GM21825 (cell line): Measurements from ENCODE around the gene ADAMTS4.
A peak's percentile ranks its signal among the peaks of the same experiment; 100 is the strongest.

Experiments used
- ATAC-seq: cut with Tn5 transposase; IDR thresholded peaks from one replicate; pipeline ENCODE4 v1.9.1; 2021; ENCODE audit warnings: mild to moderate bottlenecking, moderate library complexity; ENCODE audit not compliant: unreplicated experiment

ADAMTS4 gene

DNA sequence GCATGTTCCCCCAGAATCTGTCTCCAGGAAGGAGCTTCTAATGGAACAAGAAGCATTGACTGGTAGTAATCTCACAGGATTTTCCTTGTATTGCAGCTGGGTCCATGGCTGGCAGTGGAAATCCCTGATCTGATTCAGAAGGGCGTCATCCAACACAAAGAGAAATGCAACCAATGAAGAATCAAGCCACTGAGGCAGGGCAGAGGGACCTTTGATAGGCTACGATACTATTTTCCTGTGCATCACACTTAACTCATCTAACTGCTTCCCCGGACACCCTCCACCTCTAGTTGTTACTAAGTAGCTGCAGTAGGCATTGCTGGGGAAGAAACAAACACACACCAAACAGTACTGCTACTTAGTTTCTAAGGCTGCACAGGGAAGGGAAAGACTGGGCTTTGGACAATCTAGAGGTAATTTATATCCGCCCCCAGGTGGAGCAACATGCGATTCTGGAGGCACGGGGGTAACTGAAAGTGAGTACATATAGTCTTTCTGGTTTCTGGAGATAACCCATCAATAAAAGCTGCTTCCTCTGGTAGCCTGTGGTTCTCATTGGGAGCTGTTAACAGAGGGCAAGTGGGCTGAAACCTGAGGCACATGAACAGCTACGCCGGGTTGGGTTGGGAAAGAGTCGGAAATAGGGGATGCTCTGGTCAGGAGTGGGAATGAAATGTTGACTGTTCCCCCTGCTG lies 40.4 kb downstream of the ADAMTS4 start:
- ATAC-seq: peak; percentile 7

DNA sequence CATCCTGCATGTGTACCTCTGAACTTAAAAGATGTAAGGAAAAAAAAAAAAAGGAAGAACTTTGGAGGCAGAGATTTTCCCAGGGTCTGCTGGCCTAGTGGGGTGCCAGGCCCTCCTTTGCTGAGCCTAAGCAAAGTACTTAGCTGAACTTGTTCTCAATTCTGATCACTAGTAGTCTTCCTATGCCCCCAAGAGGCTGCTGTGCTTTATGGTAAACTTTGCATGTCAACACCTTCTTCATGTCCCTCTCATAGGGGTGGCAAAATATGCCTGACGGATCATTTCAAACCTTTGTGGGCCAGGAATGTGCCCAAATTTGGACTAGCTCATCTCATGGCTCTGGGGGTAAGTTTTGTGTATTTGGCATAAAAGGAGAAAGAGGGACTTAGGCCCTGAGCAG lies 41.0 kb downstream of the ADAMTS4 start:
- ATAC-seq: no peak

DNA sequence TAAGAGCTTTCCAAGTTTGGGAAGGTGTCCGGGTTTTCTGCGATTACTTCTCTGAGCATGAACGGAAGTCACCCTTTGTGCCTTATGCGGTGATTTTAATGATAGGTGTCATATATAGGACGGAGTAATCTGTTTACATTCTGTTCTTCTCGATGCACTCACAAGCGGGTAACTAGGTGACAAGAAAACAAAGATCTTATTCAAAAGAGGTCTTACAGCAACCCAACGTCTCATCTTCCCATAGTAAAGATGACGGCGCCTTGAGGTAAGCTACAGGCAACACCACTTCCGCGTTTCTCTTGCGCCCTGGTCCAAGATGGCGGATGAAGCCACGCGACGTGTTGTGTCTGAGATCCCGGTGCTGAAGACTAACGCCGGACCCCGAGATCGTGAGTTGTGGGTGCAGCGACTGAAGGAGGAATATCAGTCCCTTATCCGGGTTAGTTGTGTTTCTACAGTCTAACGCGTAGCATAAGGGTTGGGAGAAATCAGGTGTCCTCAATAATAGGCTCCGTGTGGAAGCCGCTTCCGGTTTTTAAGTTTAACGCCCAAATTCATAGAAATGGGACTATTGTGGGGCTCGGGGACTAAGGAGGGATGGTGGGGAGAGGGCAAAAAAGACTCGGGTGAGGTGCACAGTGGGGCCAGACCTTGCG lies 45.0 kb downstream of the ADAMTS4 start, which contains the start of gene UFC1:
UFC1 (plus strand) TSS at position 297 of the 656 bp plus-strand sequence; CDS start at position 317, 20 bp downstream.
- ATAC-seq: peak; percentile 90

DNA sequence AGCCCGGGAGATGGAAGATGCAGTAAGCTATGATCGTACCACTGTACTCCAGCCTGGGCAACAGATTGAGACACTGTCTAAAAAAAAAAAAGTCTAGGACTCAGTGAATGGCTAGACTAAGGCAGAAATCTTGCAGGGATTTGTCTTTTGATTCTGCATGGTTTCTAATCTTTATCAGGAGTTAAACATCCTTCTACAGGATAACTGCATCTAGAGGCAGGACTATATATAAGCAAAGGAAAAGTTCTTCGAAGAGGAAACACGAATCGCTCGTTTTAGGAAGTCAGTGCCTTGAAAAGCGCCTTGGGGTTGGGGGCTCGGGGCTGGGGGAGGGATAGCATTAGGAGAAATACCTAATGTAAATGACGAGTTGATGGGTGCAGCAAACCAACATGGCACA lies 45.7 kb downstream of the ADAMTS4 start:
- no peak for ATAC-seq

DNA sequence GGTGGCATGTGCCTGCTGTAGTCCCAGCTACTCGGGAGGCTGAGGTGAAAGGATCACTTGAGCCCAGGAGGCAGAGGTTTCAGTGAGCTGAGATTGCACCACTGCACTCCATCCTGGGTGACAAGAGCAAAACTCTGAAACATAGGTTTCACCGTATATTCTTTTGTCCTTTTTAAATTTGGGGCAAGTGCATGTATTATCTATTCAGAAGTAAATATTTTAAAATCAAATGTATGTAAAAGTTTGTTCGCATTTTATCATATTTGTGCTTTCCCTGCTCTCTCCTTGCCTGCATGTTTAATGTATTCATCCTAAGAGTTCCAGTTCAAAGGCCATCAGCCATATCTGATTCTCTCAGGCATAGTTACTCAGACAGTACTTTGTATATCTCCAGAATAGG lies 53.0 kb downstream of the ADAMTS4 start:
- ATAC-seq: no peak

DNA sequence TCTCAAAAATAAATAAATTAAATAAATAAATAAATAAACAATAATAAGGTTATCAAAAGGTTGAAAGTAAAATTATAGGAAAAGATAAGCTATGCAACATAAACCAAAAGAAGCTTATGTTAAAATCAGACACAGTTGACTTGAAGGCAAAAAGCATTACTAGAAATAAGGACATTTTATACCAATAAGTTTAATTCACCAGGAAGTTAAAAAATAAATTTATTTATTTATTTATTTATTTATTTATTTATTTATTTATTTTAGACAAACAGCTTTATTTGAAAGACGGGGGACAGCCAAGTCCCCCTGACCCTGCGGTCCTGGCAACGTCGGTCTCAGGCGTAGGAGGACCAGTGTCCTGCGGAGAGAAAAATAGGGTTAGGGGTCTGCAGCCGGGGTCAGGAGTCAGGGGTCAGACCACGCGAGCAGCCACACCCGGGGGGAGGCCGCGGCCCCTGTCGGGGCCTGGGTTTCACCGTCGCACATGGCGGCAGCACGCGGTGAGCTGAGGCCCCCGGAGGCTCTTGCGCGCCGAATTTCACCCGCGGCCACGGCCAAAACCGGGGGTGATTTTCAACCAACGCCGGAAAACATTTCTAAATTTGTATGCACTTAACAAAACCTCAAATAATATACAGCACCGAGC lies 58.0 kb downstream of the ADAMTS4 start:
- ATAC-seq: no peak

DNA sequence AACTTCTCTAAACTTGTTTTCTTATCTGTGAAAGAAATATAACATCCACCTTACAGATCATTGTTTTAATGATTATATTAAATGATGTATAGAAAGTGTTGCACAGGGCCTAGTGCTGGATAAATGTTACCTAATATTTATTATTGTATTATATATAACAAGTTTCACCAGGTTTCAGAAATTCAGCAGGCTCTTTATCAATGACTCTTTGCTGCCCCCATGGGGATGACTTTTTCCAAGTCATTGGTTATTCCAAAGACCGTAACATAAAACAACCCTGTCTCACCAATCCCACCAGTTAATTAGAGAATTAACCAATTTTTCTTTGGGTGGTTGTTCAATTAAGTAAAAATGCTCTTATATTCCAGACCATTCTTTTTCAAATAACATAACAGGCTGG lies 59.1 kb downstream of the ADAMTS4 start:
- ATAC-seq: no peak

DNA sequence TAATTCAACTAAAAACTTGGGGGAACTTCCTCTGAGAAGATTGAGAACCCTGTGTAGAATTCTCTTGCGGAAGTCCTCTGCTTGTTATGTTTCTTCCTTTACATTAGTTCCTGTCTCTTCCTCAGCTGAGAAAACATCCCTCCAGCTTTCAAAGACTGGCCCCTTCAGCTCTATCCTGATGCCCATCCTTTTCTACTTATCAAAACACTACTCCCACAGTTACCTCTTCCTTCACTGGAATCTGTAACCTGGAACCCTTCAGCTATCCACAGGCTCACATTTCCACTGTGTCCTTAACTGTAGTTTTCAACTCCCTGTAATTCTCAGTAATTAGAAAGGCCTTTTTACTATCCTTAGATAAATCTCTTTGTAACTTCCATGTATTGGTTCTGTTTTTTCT lies 60.4 kb downstream of the ADAMTS4 start:
- ATAC-seq: no peak

DNA sequence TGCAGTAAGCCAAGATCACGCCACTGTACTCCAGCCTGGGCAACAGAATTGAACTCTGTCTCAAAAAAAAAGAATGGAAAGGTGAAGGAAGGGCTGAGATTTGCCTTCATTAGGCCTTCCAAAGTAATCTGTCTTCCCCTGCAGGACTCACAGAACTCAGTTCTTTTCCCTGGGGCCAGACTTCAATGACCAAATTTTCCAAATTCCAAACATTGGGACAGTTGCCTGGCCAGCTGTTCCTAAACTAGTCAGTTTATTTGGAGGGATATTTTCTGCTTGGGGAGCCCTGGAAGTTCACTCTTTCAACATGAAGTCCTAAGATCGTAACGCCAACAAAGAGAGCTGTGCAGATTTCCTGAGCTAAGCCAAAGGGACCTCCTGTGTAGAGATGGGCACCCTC lies 61.0 kb downstream of the ADAMTS4 start:
- ATAC-seq: no peak
